Activated CD4-positive, alpha-beta memory T cell treated with anti-CD3 and anti-CD28 coated beads, Interleukin-2, amount 10 ng/mL, durations not matched to agents 7 days and 5 days (primary cell): ENCODE results near the gene NKIRAS2. TPM values are rescaled to one million over a fixed set of nuclear protein-coding genes. Genes with fewer than 3 reads are reported as not detected.

ENCODE experiments used
- CTCF ChIA-PET: fragments of 350-600 bp; sonication (Branson Sonifier 250); formaldehyde crosslinking; loops from one replicate; lab custom pipeline; 2021; ENCODE audit warnings: antibody characterized with exemption, inconsistent platforms; lab: Charles Lee
- POLR2A ChIA-PET: fragments of 350-600 bp; sonication (Branson Sonifier 250); formaldehyde crosslinking; loops from one replicate; lab custom pipeline; 2021; ENCODE audit warnings: antibody characterized with exemption; lab: Charles Lee
- DNase-seq: peaks from one replicate; pipeline ENCODE4 v3.0.0-alpha.2; 2020
- H3K27ac Mint-ChIP-seq: one replicate; pipeline ENCODE4 v1.8.0; 2021; ENCODE audit warnings: mild to moderate bottlenecking, mixed read lengths
- H3K27me3 Mint-ChIP-seq: one replicate; pipeline ENCODE4 v1.8.0; 2021; ENCODE audit warnings: mixed read lengths
- H3K36me3 Mint-ChIP-seq: one replicate; pipeline ENCODE4 v1.8.0; 2021; ENCODE audit warnings: low read depth, mixed read lengths
- H3K4me1 Mint-ChIP-seq: one replicate; pipeline ENCODE4 v1.8.0; 2021; ENCODE audit warnings: mixed read lengths
- H3K4me3 Mint-ChIP-seq: one replicate; pipeline ENCODE4 v1.8.0; 2021; ENCODE audit warnings: mild to moderate bottlenecking, mixed read lengths
- H3K9me3 Mint-ChIP-seq: one replicate; pipeline ENCODE4 v1.8.0; 2021; ENCODE audit warnings: mixed read lengths
- total RNA-seq, 2 experiments: library from RNA; stranded (reverse); gene quantifications; one replicate each; pipeline ENCODE4 v1.2.3, GENCODE V29; 2021

Gene NKIRAS2
- total RNA-seq = 10 to 100 TPM; 21.3 to 22.7 TPM

DNA sequence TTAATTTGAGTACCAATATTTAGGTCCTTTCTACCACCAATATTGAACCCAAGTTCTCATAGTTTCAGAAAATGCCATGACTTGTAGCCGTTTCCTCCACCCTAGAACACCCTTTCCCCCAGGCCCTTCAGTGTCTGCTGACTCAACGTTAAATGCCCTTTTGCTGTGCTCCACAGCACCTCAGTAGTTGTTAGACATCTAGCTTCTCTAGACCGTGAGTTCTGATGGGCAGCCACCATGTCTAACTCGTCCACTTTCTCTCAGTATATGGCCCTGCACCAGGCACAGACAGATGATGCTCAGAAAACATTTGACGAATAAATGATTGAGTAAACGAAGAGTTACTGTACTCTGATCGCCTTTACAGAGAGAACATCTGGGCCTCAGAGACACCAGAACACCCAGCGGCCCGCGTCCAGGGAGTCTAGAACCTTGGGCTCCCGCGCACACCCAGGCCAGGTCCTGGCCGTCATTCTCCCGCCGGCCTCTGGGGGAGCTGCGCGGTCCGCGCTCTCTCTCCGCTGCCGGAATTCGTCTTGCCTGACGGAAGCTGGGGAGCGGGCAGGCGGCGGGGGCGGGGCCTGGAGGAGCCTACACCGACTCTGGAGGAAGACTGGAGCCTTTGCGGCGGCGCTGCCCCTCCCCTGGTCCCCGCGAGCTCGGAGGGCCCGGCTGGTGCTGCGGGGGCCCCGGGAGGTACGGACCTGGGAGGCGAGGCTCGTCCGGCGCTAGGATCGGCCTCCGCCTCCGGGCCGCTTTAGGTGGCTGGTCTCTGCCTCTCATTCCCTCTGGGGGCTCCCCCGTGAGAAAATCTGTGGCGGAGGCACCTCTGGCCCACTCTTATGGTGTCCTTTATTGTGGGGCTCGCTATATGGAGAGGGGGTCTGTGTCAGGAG is at the start of gene NKIRAS2:
Gene NKIRAS2 (plus strand): TSS at position 582 of the 896 bp plus-strand sequence. CDS start 1,488 bp downstream, outside the sequence.
- ChIA-PET CTCF (interaction anchor here (0.5 to 4.8 kb wide), 36 partner anchors 9 to 1644 kb away, joined by 3 to 70 read pairs (median 4); partner anchors contain the start of genes ACLY, CNP, DHX58 and JUP), POLR2A (interaction anchor here (0.6 to 12.8 kb wide), 12 partner anchors 9 to 1151 kb away, joined by 3 to 237 read pairs (median 4); partner anchors contain the start of genes CNP, DHX58, KCNH4 and NBR1)
- Mint-ChIP-seq H3K4me1 (peaks cover 59% of the 10 kb centered on the region), H3K36me3 (peaks cover 39% of the 10 kb centered on the region), H3K4me3 (peak within 1 kb of the TSS; percentile 99), H3K27me3 (no peaks in the 10 kb centered on the region), H3K27ac (peak within 1 kb of the TSS; percentile 97), H3K9me3 (no peaks in the 10 kb centered on the region)
- DNase-seq = peak; percentile 95

GRCh38 chr17:41970901-41971331 is 49.0 kb upstream of the NKIRAS2 start:
- Mint-ChIP-seq H3K27ac (no peak overlapping the region), H3K4me1 (peaks cover 47% of the 10 kb centered on the region), H3K4me3 (no peak overlapping the region), H3K36me3 (peaks cover 64% of the 10 kb centered on the region), H3K27me3 (no peaks in the 10 kb centered on the region), H3K9me3 (no peaks in the 10 kb centered on the region)
- no peak for DNase-seq
- ChIA-PET CTCF (interaction anchor here (0.5 kb wide), 1 partner anchor 159 kb away, joined by 3 read pairs; no protein-coding TSS in a partner anchor), POLR2A (interaction anchor here (1.4 kb wide), 1 partner anchor 34 kb away, joined by 3 read pairs; no protein-coding TSS in a partner anchor)

- no peaks in the 10 kb centered on the region for H3K27me3 Mint-ChIP-seq
- peaks cover 73% of the 10 kb centered on the region for H3K36me3 Mint-ChIP-seq
- CTCF ChIA-PET = no interaction called here
- peaks cover 50% of the 10 kb centered on the region for H3K4me1 Mint-ChIP-seq
- H3K9me3 Mint-ChIP-seq = no peaks in the 10 kb centered on the region
- no peak for DNase-seq
- POLR2A ChIA-PET = interaction anchor here (0.9 to 1.6 kb wide), 5 partner anchors 12 to 54 kb away, joined by 3 to 4 read pairs (median 3); partner anchors contain the start of genes ACLY and NKIRAS2
- no peak overlapping the region for H3K27ac Mint-ChIP-seq
- no peak overlapping the region for H3K4me3 Mint-ChIP-seq
These were observed 48.0 kb upstream of the NKIRAS2 start for GRCh38 chr17:41971721-41972523.

GRCh38 chr17:41972571-41973407 is 47.1 kb upstream of the NKIRAS2 start:
- H3K27me3 Mint-ChIP-seq = no peaks in the 10 kb centered on the region
- CTCF ChIA-PET = no interaction called here
- DNase-seq = no peak

DNA sequence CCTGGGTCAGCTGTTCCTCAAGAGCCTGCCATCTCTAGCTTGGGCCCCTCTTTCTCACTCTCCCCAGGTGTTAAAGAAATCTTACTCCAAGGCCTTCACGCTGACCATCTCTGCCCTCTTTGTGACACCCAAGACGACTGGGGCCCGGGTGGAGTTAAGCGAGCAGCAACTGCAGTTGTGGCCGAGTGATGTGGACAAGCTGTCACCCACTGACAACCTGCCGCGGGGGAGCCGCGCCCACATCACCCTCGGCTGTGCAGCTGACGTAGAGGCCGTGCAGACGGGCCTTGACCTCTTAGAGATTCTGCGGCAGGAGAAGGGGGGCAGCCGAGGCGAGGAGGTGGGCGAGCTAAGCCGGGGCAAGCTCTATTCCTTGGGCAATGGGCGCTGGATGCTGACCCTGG is 46.5 kb upstream of the NKIRAS2 start:
- no peak for DNase-seq
- no peaks in the 10 kb centered on the region for H3K27me3 Mint-ChIP-seq
- ChIA-PET CTCF (interaction anchor here (0.7 kb wide), 1 partner anchor 8 kb away, joined by 3 read pairs; no protein-coding TSS in a partner anchor), POLR2A (interaction anchor here (1.5 to 1.6 kb wide), 2 partner anchors 30 to 55 kb away, joined by 4 read pairs; partner anchors contain the start of gene ACLY)
- H3K4me3 Mint-ChIP-seq = no peak overlapping the region
- H3K27ac Mint-ChIP-seq = no peak overlapping the region
- H3K4me1 Mint-ChIP-seq = peaks cover 38% of the 10 kb centered on the region
- H3K36me3 Mint-ChIP-seq = peaks cover 78% of the 10 kb centered on the region
- no peaks in the 10 kb centered on the region for H3K9me3 Mint-ChIP-seq

More at GRCh38 chr17:41972571-41973407, 47.1 kb upstream of the NKIRAS2 start:
- Mint-ChIP-seq H3K4me1 (peaks cover 44% of the 10 kb centered on the region), H3K4me3 (no peak overlapping the region), H3K27ac (no peak overlapping the region), H3K9me3 (no peaks in the 10 kb centered on the region), H3K36me3 (peaks cover 79% of the 10 kb centered on the region)
- POLR2A ChIA-PET = interaction anchor here (0.9 to 1.6 kb wide), 5 partner anchors 11 to 55 kb away, joined by 3 to 4 read pairs (median 3); partner anchors contain the start of genes ACLY and NKIRAS2

- Mint-ChIP-seq H3K27ac (no peak overlapping the region), H3K9me3 (no peaks in the 10 kb centered on the region), H3K4me3 (no peak overlapping the region), H3K27me3 (no peaks in the 10 kb centered on the region), H3K36me3 (peaks cover 75% of the 10 kb centered on the region), H3K4me1 (peaks cover 33% of the 10 kb centered on the region)
- DNase-seq = no peak
- CTCF ChIA-PET = interaction anchor here (0.7 kb wide), 1 partner anchor 8 kb away, joined by 3 read pairs; no protein-coding TSS in a partner anchor
- POLR2A ChIA-PET = no interaction called here
These were observed 45.9 kb upstream of the NKIRAS2 start for GRCh38 chr17:41974031-41974430.

DNA sequence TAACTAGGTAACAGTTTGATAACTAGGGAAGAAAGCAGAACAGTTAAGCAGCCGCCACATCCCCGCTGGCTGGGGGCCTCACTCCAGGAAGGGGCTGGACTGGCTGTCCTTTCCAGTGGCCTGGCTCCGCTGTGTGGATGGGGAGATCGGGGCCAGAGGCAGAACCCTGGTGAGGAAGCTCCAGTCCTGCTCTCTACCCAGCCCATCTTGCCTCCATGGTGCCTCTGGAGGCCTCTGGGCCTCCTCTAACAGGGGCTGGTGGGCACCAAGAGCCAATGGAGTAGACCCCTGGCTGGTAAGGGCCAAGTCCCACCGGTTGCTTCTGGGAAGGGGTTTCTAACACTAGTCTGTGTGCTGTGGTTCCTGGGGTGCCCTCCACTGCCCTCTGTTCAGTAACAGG is 45.2 kb upstream of the NKIRAS2 start:
- Mint-ChIP-seq H3K4me1 (peaks cover 28% of the 10 kb centered on the region), H3K27me3 (no peaks in the 10 kb centered on the region), H3K4me3 (no peak overlapping the region), H3K9me3 (no peaks in the 10 kb centered on the region), H3K36me3 (peaks cover 70% of the 10 kb centered on the region), H3K27ac (no peak overlapping the region)
- POLR2A ChIA-PET = interaction anchor here (1.2 to 3.6 kb wide), 3 partner anchors 8 to 138 kb away, joined by 3 to 32 read pairs (median 4); partner anchors contain the start of genes CNP and DHX58
- CTCF ChIA-PET = interaction anchor here (0.8 kb wide), 1 partner anchor 12 kb away, joined by 3 read pairs; no protein-coding TSS in a partner anchor
- no peak for DNase-seq

- POLR2A ChIA-PET = interaction anchor here (1.2 to 3.6 kb wide), 4 partner anchors 8 to 138 kb away, joined by 3 to 32 read pairs (median 6); partner anchors contain the start of genes CNP and DHX58
- Mint-ChIP-seq H3K4me1 (peaks cover 23% of the 10 kb centered on the region), H3K27me3 (no peaks in the 10 kb centered on the region), H3K9me3 (no peaks in the 10 kb centered on the region), H3K36me3 (peaks cover 72% of the 10 kb centered on the region), H3K4me3 (no peak overlapping the region), H3K27ac (peak overlapping the region; percentile 18)
- CTCF ChIA-PET = interaction anchor here (0.8 to 1.0 kb wide), 2 partner anchors 9 to 12 kb away, joined by 3 to 6 read pairs; partner anchors contain the start of gene CNP
- no peak for DNase-seq
These were observed 44.5 kb upstream of the NKIRAS2 start for GRCh38 chr17:41975099-41976083.

- no peak overlapping the region for H3K4me3 Mint-ChIP-seq
- no peaks in the 10 kb centered on the region for H3K27me3 Mint-ChIP-seq
- CTCF ChIA-PET = interaction anchor here (1.0 kb wide), 1 partner anchor 10 kb away, joined by 6 read pairs; the partner anchor contains the start of gene CNP
- POLR2A ChIA-PET = interaction anchor here (1.5 to 3.6 kb wide), 3 partner anchors 9 to 137 kb away, joined by 4 to 32 read pairs (median 7); partner anchors contain the start of genes CNP and DHX58
- DNase-seq = no peak
- peaks cover 76% of the 10 kb centered on the region for H3K36me3 Mint-ChIP-seq
- H3K9me3 Mint-ChIP-seq = no peaks in the 10 kb centered on the region
- peak overlapping the region; percentile 64 for H3K27ac Mint-ChIP-seq
- peaks cover 15% of the 10 kb centered on the region for H3K4me1 Mint-ChIP-seq
These were observed 43.6 kb upstream of the NKIRAS2 start for GRCh38 chr17:41976142-41976768.

- DNase-seq = no peak
- Mint-ChIP-seq H3K4me1 (peaks cover 6% of the 10 kb centered on the region), H3K27me3 (no peaks in the 10 kb centered on the region), H3K9me3 (no peaks in the 10 kb centered on the region), H3K27ac (no peak overlapping the region), H3K36me3 (peaks cover 79% of the 10 kb centered on the region), H3K4me3 (no peak overlapping the region)
- POLR2A ChIA-PET = interaction anchor here (3.6 kb wide), 1 partner anchor 11 kb away, joined by 32 read pairs; the partner anchor contains the start of gene CNP
- CTCF ChIA-PET = no interaction called here
These were observed 41.9 kb upstream of the NKIRAS2 start for GRCh38 chr17:41977991-41978390.
